ENCODE measurements around the gene HBS1L. TPM values are rescaled to one million over a fixed set of nuclear protein-coding genes. Genes with fewer than 3 reads are reported as not detected.

The HBS1L gene
- total and polyA plus RNA-seq, 4 donors: 32.7 to 89.0 (median 52.2) TPM

- TF ChIP-seq ZBTB33 (IDR thresholded peaks at IDR 0.05) (no peak), GABPA (IDR thresholded peaks at IDR 0.05 in 1 of 2, conservative IDR thresholded peaks at IDR 0.05 in 1 of 2) (no peak), RXRA (IDR thresholded peaks at IDR 0.05) (no peak)
- H3K36me3 ChIP-seq (ENCODE audit: control insufficient read depth in 4 of 4, insufficient read depth in 3 of 4, low read depth in 1 of 4, low read length in 3 of 4): peaks cover 5 to 35% (median 20%) of the 10 kb centered on the region in 4 donors
- H3K4me1 ChIP-seq (ENCODE audit: control insufficient read depth in 4 of 4, insufficient read depth in 4 of 4, low read length in 3 of 4): no peaks in the 10 kb centered on the region
- H3K27me3 ChIP-seq (ENCODE audit: control insufficient read depth in 4 of 4, insufficient read depth in 4 of 4, low read length in 3 of 4): no peaks in the 10 kb centered on the region
- no peaks in the 10 kb centered on the region for H3K9me3 ChIP-seq (ENCODE audit: control insufficient read depth in 4 of 4, low read length in 3 of 4)
- H3K9ac ChIP-seq (ENCODE audit: low read depth in 1 of 2, low read length in 2 of 2): no peak overlapping the region
- DNase-seq (ENCODE audit: low spot score): no peak
- no peak overlapping the region for H3K27ac ChIP-seq (ENCODE audit: low read depth in 1 of 2, low read length in 2 of 2)
- H3K4me3 ChIP-seq (ENCODE audit: low read depth in 1 of 3, low read length in 3 of 3): no peak overlapping the region
Observed at GRCh38 chr6:134994431-134994830, 60.2 kb downstream of the HBS1L start.

- no peak for DNase-seq (ENCODE audit: low spot score)
- H3K4me1 ChIP-seq (ENCODE audit: control insufficient read depth in 4 of 4, insufficient read depth in 4 of 4, low read length in 3 of 4): no peaks in the 10 kb centered on the region
- H3K36me3 ChIP-seq (ENCODE audit: control insufficient read depth in 4 of 4, insufficient read depth in 3 of 4, low read depth in 1 of 4, low read length in 3 of 4): peaks cover 3 to 35% (median 17%) of the 10 kb centered on the region in 4 donors
- H3K4me3 ChIP-seq (ENCODE audit: low read depth in 1 of 3, low read length in 3 of 3): no peak overlapping the region
- no peaks in the 10 kb centered on the region for H3K9me3 ChIP-seq (ENCODE audit: control insufficient read depth in 4 of 4, low read length in 3 of 4)
- no peak overlapping the region for H3K9ac ChIP-seq (ENCODE audit: low read depth in 1 of 2, low read length in 2 of 2)
- 97% methylated on average over 6 of the region's 6 CpGs for WGBS
- H3K27me3 ChIP-seq (ENCODE audit: control insufficient read depth in 4 of 4, insufficient read depth in 4 of 4, low read length in 3 of 4): no peaks in the 10 kb centered on the region
- no peak overlapping the region for H3K27ac ChIP-seq (ENCODE audit: low read depth in 1 of 2, low read length in 2 of 2)
- TF ChIP-seq YY1 (IDR thresholded peaks at IDR 0.05) (no peak), NR2F2 (IDR thresholded peaks at IDR 0.05) (no peak), REST (IDR thresholded peaks at IDR 0.05) (no peak), ATF3 (IDR thresholded peaks at IDR 0.05) (no peak)
Observed at GRCh38 chr6:134992155-134992554, 62.5 kb downstream of the HBS1L start.

- TF ChIP-seq NR2F2 (IDR thresholded peaks at IDR 0.05) (no peak), EGR1 (IDR thresholded peaks at IDR 0.05; ENCODE audit: low read depth in 2 of 2) (no peak), HNF4G (IDR thresholded peaks at IDR 0.05) (no peak), RXRA (IDR thresholded peaks at IDR 0.05) (no peak), YY1 (IDR thresholded peaks at IDR 0.05) (no peak), REST (IDR thresholded peaks at IDR 0.05) (no peak), ZBTB33 (IDR thresholded peaks at IDR 0.05) (no peak), TAF1 (conservative IDR thresholded peaks at IDR 0.05) (no peak), RAD21 (IDR thresholded peaks at IDR 0.05) (no peak)
- Histone ChIP-seq H3K9me3 (ENCODE audit: control insufficient read depth in 4 of 4, low read length in 3 of 4) (no peaks in the 10 kb centered on the region), H3K9ac (ENCODE audit: low read depth in 1 of 2, low read length in 2 of 2) (no peak overlapping the region), H3K27me3 (ENCODE audit: control insufficient read depth in 4 of 4, insufficient read depth in 4 of 4, low read length in 3 of 4) (no peaks in the 10 kb centered on the region), H3K36me3 (ENCODE audit: control insufficient read depth in 4 of 4, insufficient read depth in 3 of 4, low read depth in 1 of 4, low read length in 3 of 4) (peaks cover 2 to 24% (median 13%) of the 10 kb centered on the region in 4 donors), H3K4me1 (ENCODE audit: control insufficient read depth in 4 of 4, insufficient read depth in 4 of 4, low read length in 3 of 4) (no peaks in the 10 kb centered on the region), H3K27ac (ENCODE audit: low read depth in 1 of 2, low read length in 2 of 2) (no peak overlapping the region), H3K4me3 (ENCODE audit: low read depth in 1 of 3, low read length in 3 of 3) (no peak overlapping the region)
- no peak for DNase-seq (ENCODE audit: low spot score)
- WGBS: 97% methylated on average over 3 of the region's 3 CpGs
Observed at GRCh38 chr6:134990262-134990661, 64.4 kb downstream of the HBS1L start.

Measured in liver (tissue), 9 donors.